Esophagus squamous epithelium (tissue), 4 donors: ENCODE data around the gene GAP43.

Experiments
- POLR2A ChIP-seq, 4 donors: fragments of 450-650 bp; IDR thresholded peaks; one replicate each; pipeline ENCODE4 v1.6.1; 2017; ENCODE audit warnings: antibody characterized with exemption in 4 of 4, mild to moderate bottlenecking in 4 of 4, moderate library complexity in 3 of 4
- TF ChIP-seq, protein P1 (sequence below), 6 experiments: fragments of 450-650 bp in 4 of 6; fragments of 200-600 bp in 2 of 6; sonication (generic) in 2 of 6; IDR thresholded peaks; one replicate each; pipeline ENCODE4 v1.5.1; 2016 to 2019; ENCODE audit warnings: antibody characterized with exemption in 6 of 6, mild to moderate bottlenecking in 4 of 6, moderate library complexity in 4 of 6

DNA sequence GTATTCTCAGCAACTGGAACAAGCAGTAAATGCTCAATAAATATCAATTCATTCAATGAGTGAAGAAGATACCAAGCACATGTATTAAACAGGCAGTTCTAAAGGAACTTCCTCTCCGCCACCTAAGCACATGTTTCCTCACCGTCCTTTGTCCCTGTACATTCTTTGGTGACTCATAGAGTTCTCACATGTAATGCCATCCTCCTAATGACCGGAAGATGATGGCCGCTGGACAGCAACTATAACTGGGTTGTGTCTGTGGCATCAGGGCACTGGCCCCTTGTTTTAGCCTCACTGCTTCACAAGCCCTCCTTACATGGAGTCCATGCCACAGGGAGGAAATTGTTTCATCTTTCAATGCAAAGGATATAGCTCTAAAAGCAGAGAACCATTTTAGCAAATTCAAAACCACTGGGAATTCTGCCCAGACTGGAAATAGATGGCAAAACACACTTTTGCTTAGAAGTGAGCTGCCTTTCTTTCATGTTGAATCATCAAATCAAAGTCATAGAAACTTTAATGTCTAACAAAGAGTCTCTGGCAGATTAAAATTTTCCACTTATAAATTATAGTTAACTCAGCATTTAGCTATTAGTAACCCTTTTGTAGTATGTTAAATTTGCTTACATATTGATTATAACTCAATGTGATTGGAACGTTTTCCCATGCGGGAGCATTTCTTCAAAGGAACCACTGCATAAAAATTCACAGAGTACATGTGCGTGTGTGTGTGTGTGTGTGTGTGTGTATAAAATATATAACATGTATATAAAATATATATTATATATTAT, 74.1 kb downstream of the GAP43 start:
- TF ChIP-seq, protein P1, sequence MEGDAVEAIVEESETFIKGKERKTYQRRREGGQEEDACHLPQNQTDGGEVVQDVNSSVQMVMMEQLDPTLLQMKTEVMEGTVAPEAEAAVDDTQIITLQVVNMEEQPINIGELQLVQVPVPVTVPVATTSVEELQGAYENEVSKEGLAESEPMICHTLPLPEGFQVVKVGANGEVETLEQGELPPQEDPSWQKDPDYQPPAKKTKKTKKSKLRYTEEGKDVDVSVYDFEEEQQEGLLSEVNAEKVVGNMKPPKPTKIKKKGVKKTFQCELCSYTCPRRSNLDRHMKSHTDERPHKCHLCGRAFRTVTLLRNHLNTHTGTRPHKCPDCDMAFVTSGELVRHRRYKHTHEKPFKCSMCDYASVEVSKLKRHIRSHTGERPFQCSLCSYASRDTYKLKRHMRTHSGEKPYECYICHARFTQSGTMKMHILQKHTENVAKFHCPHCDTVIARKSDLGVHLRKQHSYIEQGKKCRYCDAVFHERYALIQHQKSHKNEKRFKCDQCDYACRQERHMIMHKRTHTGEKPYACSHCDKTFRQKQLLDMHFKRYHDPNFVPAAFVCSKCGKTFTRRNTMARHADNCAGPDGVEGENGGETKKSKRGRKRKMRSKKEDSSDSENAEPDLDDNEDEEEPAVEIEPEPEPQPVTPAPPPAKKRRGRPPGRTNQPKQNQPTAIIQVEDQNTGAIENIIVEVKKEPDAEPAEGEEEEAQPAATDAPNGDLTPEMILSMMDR (IDR thresholded peaks at IDR 0.05): no peak
- TF ChIP-seq POLR2A (IDR thresholded peaks at IDR 0.05): no peak
